Hematopoietic multipotent progenitor cell treated with erythropoietin and hydrocortisone succinate and interleukin-3 and kit ligand, for 15 days (in vitro differentiated cells): ENCODE measurements around the gene PCGF6.
"Not testable (repeated sequence)": the region's sequence is repeated elsewhere in the genome, so short reads cannot be mapped to it uniquely, and the experiment has no call there.

ENCODE experiments used
- DNase-seq: peaks from one replicate; pipeline ENCODE4 v3.0.0-alpha.2; 2015; ENCODE audit warnings: low spot score

Gene PCGF6

GRCh38 chr10:103350517-103351260 is at the start of gene PCGF6:
TSS of gene PCGF6 (minus strand) at chr10:103351140. CDS start at chr10:103351066, 74 bp downstream.
- peak; percentile 68 for DNase-seq

GRCh38 chr10:103397191-103397825 is 46.4 kb upstream of the PCGF6 start:
- no peak for DNase-seq

GRCh38 chr10:103396789-103397087 is 45.8 kb upstream of the PCGF6 start:
- no peak for DNase-seq

GRCh38 chr10:103396067-103396788 is 45.3 kb upstream of the PCGF6 start, which contains the start of the genes ATP5MK and PDCD11:
TSS of gene ATP5MK (minus strand) at chr10:103396475. CDS start at chr10:103392457, 4,018 bp downstream.
TSS of gene PDCD11 (plus strand) at chr10:103396626. CDS start at chr10:103398427, 1,801 bp downstream.
- peak; percentile 99 for DNase-seq

- peak; percentile 27 for DNase-seq
Observed at GRCh38 chr10:103395754-103396066, 44.8 kb upstream of the PCGF6 start.

- peak; percentile 58 for DNase-seq
Observed at GRCh38 chr10:103394180-103394579, 43.2 kb upstream of the PCGF6 start.

GRCh38 chr10:103382769-103383168 is 31.8 kb upstream of the PCGF6 start:
- no peak for DNase-seq

- DNase-seq, result no peak
Observed at GRCh38 chr10:103374263-103374662, 23.3 kb upstream of the PCGF6 start.

- DNase-seq, result no peak
Observed at GRCh38 chr10:103373544-103373943, 22.6 kb upstream of the PCGF6 start.

GRCh38 chr10:103367782-103368518 is 17.0 kb upstream of the PCGF6 start, which contains the start of gene TAF5:
TSS of gene TAF5 (plus strand) at chr10:103367976. CDS start at chr10:103367990, 14 bp downstream.
- DNase-seq, result peak; percentile 97

GRCh38 chr10:103367379-103367781 is 16.4 kb upstream of the PCGF6 start:
- no peak for DNase-seq

GRCh38 chr10:103360791-103361190 is 9.9 kb upstream of the PCGF6 start:
- not testable (repeated sequence) for DNase-seq

GRCh38 chr10:103359493-103359892 is 8.6 kb upstream of the PCGF6 start:
- not testable (repeated sequence) for DNase-seq

- no peak for DNase-seq
Observed at GRCh38 chr10:103355906-103356599, 5.1 kb upstream of the PCGF6 start.

GRCh38 chr10:103354567-103354966 is 3.6 kb upstream of the PCGF6 start:
- DNase-seq, result not testable (repeated sequence)

GRCh38 chr10:103353281-103353680 is 2.3 kb upstream of the PCGF6 start:
- no peak for DNase-seq

GRCh38 chr10:103350175-103350516 is 794 bp downstream of the PCGF6 start:
- DNase-seq, result no peak

- DNase-seq, result no peak
Observed at GRCh38 chr10:103336370-103336769, 14.6 kb downstream of the PCGF6 start.

GRCh38 chr10:103334567-103334966 is 16.4 kb downstream of the PCGF6 start:
- DNase-seq, result no peak

GRCh38 chr10:103333934-103334520 is 16.9 kb downstream of the PCGF6 start:
- DNase-seq, result peak; percentile 51

GRCh38 chr10:103327906-103328305 is 23.0 kb downstream of the PCGF6 start:
- no peak for DNase-seq
